Astrocyte (in vitro differentiated cells and primary cell): ENCODE data around the gene ITGB2.

Source experiments
- EZH2 ChIP-seq: IDR thresholded peaks from 2 replicates; pipeline ENCODE4 v1.6.1; 2012; ENCODE audit warnings: mild to moderate bottlenecking, low read length, inconsistent platforms; ENCODE audit not compliant: insufficient read depth
- TF ChIP-seq, protein P1 (sequence below): IDR thresholded peaks from 2 replicates; pipeline ENCODE4 v1.5.1; 2011; ENCODE audit warnings: low read depth, mild to moderate bottlenecking, inconsistent platforms, low read length, moderate library complexity; ENCODE audit not compliant: insufficient read depth

DNA sequence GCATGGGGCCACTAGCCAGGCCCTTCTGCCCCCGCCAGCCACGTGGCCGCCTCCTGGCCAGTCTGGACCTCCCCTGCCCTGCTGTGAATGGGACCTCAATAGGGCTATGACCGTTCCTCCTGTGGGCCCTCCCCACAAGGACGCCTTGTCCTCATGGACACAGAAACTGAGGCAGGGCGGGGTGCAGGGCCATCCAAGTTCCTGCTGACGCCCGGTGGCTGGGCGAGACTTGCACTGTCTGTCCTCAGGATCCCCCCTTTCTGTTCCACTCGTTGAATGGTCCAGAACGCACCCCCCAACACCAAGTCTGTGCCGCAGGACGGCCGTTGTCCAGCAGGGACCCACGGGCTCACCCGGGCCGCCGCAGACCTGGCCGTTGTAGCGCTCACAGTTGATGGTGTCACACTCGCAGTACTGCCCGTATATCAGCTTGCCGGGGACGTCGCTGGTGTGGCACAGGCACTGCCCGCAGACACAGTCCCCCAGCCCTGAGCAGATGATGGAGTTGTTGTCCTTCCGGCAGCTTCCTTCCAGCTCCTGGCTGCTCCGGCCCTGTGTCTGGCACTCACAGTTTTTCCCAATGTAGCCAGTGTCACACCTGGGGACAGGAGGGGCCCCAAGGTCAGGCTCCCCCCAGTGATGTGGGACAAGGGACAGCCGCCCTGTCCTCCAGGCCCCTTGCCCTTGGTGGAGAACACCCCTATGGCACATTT, 30.9 kb downstream of the ITGB2 start:
- TF ChIP-seq, protein P1, sequence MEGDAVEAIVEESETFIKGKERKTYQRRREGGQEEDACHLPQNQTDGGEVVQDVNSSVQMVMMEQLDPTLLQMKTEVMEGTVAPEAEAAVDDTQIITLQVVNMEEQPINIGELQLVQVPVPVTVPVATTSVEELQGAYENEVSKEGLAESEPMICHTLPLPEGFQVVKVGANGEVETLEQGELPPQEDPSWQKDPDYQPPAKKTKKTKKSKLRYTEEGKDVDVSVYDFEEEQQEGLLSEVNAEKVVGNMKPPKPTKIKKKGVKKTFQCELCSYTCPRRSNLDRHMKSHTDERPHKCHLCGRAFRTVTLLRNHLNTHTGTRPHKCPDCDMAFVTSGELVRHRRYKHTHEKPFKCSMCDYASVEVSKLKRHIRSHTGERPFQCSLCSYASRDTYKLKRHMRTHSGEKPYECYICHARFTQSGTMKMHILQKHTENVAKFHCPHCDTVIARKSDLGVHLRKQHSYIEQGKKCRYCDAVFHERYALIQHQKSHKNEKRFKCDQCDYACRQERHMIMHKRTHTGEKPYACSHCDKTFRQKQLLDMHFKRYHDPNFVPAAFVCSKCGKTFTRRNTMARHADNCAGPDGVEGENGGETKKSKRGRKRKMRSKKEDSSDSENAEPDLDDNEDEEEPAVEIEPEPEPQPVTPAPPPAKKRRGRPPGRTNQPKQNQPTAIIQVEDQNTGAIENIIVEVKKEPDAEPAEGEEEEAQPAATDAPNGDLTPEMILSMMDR = no peak
- TF ChIP-seq EZH2 = no peak
